ENCODE measurements around the gene SLC4A3. TPM values are rescaled to one million over a fixed set of nuclear protein-coding genes. Genes with fewer than 3 reads are reported as not detected.

SLC4A3 gene
- total RNA-seq, 6 experiments from 2014 or later = 0.14 to 0.42 (median 0.27) TPM; not detected in 1

- no peaks in the 10 kb centered on the region for H3K9me3 ChIP-seq
- intact Hi-C loops (cut with DNase I) = no loop called here
- no peak for TF ChIP-seq CTCF (IDR thresholded peaks at IDR 0.05)
- DNase-seq (no peak), ATAC-seq (no peak)
- no peaks in the 10 kb centered on the region for H3K36me3 ChIP-seq
- H3K27me3 ChIP-seq = no peaks in the 10 kb centered on the region
- 64% methylated on average over 4 of the region's 4 CpGs for WGBS (ENCODE audit: insufficient coverage, low coverage, low lambda C conversion rate, missing lambda C conversion rate)
- no peak overlapping the region for H3K27ac ChIP-seq
- no peaks in the 10 kb centered on the region for H3K4me1 ChIP-seq
- H3K4me3 ChIP-seq = no peak overlapping the region
Measured at GRCh38 chr2:219591091-219591490, 36.3 kb upstream of the SLC4A3 start.

DNA sequence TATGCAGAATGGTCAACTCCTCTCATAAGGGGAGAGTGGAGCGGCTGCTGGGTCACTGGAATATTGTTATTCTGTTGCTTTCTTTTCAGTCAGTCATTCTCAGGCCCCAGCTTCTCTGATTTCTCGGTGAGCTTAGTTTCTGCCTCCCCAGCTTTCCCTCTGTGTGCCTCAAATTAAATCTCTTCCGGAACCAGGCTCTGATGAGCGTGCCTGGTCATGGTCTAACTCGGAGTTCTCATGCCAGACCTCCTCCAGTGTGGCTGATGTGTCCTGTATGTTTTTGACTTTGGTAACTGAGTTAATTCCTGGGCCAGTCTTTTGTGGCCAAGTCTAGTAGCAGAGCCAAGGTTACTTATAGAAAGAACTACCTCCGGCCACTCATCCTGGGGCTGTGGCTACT, 34.7 kb upstream of the SLC4A3 start:
- 77% methylated on average over 5 of the region's 6 CpGs for WGBS (ENCODE audit: insufficient coverage, low coverage, low lambda C conversion rate, missing lambda C conversion rate)
- TF ChIP-seq POLR2A (IDR thresholded peaks at IDR 0.05) = no peak
- TF ChIP-seq CTCF (IDR thresholded peaks at IDR 0.05) = no peak
- no peak for DNase-seq

DNA sequence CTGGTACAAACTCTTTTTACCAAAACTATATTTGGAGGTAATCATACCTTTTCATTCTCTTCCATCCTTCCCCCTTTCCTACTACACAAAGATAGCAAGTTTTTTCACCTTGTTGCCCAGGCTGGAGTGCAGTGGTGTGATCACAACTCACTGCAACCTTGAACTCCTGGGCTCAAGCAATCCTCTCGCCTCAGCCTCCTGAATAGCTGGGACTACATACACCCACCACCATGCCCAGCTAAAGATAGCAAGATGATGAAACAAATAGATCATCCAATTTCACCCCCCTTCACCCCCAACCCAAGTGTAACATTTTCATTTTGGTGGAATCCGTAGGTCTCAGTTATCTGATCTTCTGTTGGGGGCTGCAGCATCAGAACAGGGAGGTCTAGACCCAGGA, 34.3 kb upstream of the SLC4A3 start:
- no peak overlapping the region for H3K27ac ChIP-seq
- 69% methylated on average over 2 of the region's 2 CpGs for WGBS (ENCODE audit: insufficient coverage, low coverage, low lambda C conversion rate, missing lambda C conversion rate)
- H3K36me3 ChIP-seq = no peaks in the 10 kb centered on the region
- H3K27me3 ChIP-seq = no peaks in the 10 kb centered on the region
- ATAC-seq (no peak), DNase-seq (no peak)
- H3K4me1 ChIP-seq = peaks cover 0 to 5% (median 0%) of the 10 kb centered on the region in 4 donors
- intact Hi-C loops (cut with DNase I) = no loop called here
- H3K4me3 ChIP-seq = no peak overlapping the region
- TF ChIP-seq CTCF (IDR thresholded peaks at IDR 0.05) = no peak
- no peak for TF ChIP-seq POLR2A (IDR thresholded peaks at IDR 0.05)
- H3K9me3 ChIP-seq = no peaks in the 10 kb centered on the region

More for the DNA sequence above, 34.7 kb upstream of the SLC4A3 start:
- peaks cover 0 to 5% (median 0%) of the 10 kb centered on the region in 4 donors for H3K4me1 ChIP-seq
- ATAC-seq = no peak
- no peaks in the 10 kb centered on the region for H3K9me3 ChIP-seq
- no peak overlapping the region for H3K27ac ChIP-seq
- intact Hi-C loops (cut with DNase I) = no loop called here
- H3K36me3 ChIP-seq = no peaks in the 10 kb centered on the region
- no peaks in the 10 kb centered on the region for H3K27me3 ChIP-seq
- H3K4me3 ChIP-seq = no peak overlapping the region

DNA sequence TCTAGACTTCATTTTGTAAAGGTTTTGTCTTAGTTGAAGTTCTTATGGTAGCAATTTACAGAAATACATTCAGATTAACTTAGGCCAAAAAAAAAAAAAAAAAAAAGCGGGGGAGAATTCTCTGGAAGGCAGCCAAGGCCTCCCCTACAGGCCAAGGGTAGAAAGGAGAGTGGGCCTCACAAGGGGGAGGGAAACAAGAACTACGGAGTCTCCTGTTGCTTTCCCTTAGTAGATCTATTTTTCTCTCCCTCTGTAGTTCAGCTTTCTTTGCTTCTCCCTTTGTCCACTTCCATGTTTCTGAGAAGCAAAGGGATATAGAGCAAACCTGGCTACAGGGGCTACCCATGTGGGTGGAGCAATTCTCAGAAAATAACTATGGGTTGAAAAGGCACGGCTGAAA, 32.2 kb upstream of the SLC4A3 start:
- Histone ChIP-seq H3K4me3 (no peak overlapping the region), H3K36me3 (no peaks in the 10 kb centered on the region), H3K9me3 (no peaks in the 10 kb centered on the region), H3K4me1 (peaks cover 0 to 5% (median 0%) of the 10 kb centered on the region in 4 donors), H3K27me3 (no peaks in the 10 kb centered on the region), H3K27ac (no peak overlapping the region)
- ATAC-seq (no peak), DNase-seq (no peak)
- intact Hi-C loops (cut with DNase I) = no loop called here
- TF ChIP-seq CTCF (IDR thresholded peaks at IDR 0.05) (no peak), POLR2A (IDR thresholded peaks at IDR 0.05) (no peak)
- WGBS (ENCODE audit: insufficient coverage, low coverage, low lambda C conversion rate, missing lambda C conversion rate) = 62% methylated on average over 3 of the region's 3 CpGs

All from right lobe of liver (tissue), 6 donors.